WTC11 (cell line): ENCODE measurements around the gene UTF1. TPM values are rescaled to one million over a fixed set of nuclear protein-coding genes. Genes with fewer than 3 reads are reported as not detected.

Experiments
- ATAC-seq: fragments of 200-7000 bp; cut with Tn5 transposase; 2 replicates; pipeline ENCODE4 v1.10.0; 2021; ENCODE audit warnings: mild to moderate bottlenecking, moderate library complexity
- CTCF ChIA-PET: fragments of 300-600 bp; sonication (Branson Sonifier 250); formaldehyde crosslinking; loops from one replicate; lab custom pipeline; 2021; ENCODE audit warnings: antibody characterized with exemption; lab: Charles Lee
- POLR2A ChIA-PET: fragments of 350-600 bp; sonication (Branson Sonifier 250); formaldehyde crosslinking; loops from one replicate; lab custom pipeline; 2021; ENCODE audit warnings: antibody characterized with exemption; lab: Charles Lee
- DNase-seq: peaks from one replicate; pipeline ENCODE4 v3.0.0; 2021; ENCODE audit warnings: low spot score
- H3K27ac Mint-ChIP-seq: 2 replicates; pipeline ENCODE4 v1.8.0; 2021; ENCODE audit warnings: mixed read lengths
- H3K27me3 Mint-ChIP-seq: 2 replicates; pipeline ENCODE4 v1.8.0; 2021; ENCODE audit warnings: low read depth, mild to moderate bottlenecking, moderate library complexity, mixed read lengths
- H3K36me3 Mint-ChIP-seq: 2 replicates; pipeline ENCODE4 v1.8.0; 2021; ENCODE audit warnings: mixed read lengths
- H3K4me1 Mint-ChIP-seq: 2 replicates; pipeline ENCODE4 v1.8.0; 2022; ENCODE audit warnings: mixed read lengths
- H3K4me3 Mint-ChIP-seq: 2 replicates; pipeline ENCODE4 v1.8.0; 2021; ENCODE audit warnings: mild to moderate bottlenecking, moderate library complexity, mixed read lengths
- H3K9me3 Mint-ChIP-seq: 2 replicates; pipeline ENCODE4 v1.8.0; 2021; ENCODE audit warnings: mixed read lengths
- E2F4 ChIP-seq: sonication (generic); formaldehyde crosslinking; IDR thresholded peaks from 2 replicates; pipeline ENCODE4 v1.8.1; 2022; ENCODE audit warnings: low read depth, mild to moderate bottlenecking, moderate library complexity, missing genetic modification reagents, borderline replicate concordance
- FOXK1 ChIP-seq: sonication (generic); formaldehyde crosslinking; IDR thresholded peaks from 2 replicates; pipeline ENCODE4 v1.8.0; 2022; ENCODE audit warnings: mild to moderate bottlenecking, moderate library complexity, missing genetic modification reagents
- FOXP4 ChIP-seq: sonication (generic); formaldehyde crosslinking; IDR thresholded peaks from 2 replicates; pipeline ENCODE4 v1.8.0; 2022; ENCODE audit warnings: mild to moderate bottlenecking, missing genetic modification reagents
- HMGA2 ChIP-seq: fragments of 250-450 bp; sonication (Bioruptor Pico); IDR thresholded peaks from 2 replicates; pipeline ENCODE4 v1.4.0; 2021; ENCODE audit warnings: mild to moderate bottlenecking, moderate library complexity
- IRF2 ChIP-seq: sonication (generic); formaldehyde crosslinking; IDR thresholded peaks from 2 replicates; pipeline ENCODE4 v1.8.0; 2022; ENCODE audit warnings: low read depth, missing genetic modification reagents, borderline replicate concordance
- MYBL2 ChIP-seq: sonication (generic); formaldehyde crosslinking; IDR thresholded peaks from 2 replicates; pipeline ENCODE4 v1.8.1; 2023; ENCODE audit warnings: mild to moderate bottlenecking, moderate library complexity, missing genetic modification reagents
- SMAD3 ChIP-seq: sonication (generic); formaldehyde crosslinking; IDR thresholded peaks from 2 replicates; pipeline ENCODE4 v1.8.0; 2022; ENCODE audit warnings: missing genetic modification reagents, mild to moderate bottlenecking, borderline replicate concordance
- TEAD1 ChIP-seq: sonication (generic); formaldehyde crosslinking; IDR thresholded peaks from 2 replicates; pipeline ENCODE4 v1.8.0; 2022; ENCODE audit warnings: mild to moderate bottlenecking, missing genetic modification reagents
- ZNF396 ChIP-seq: fragments of 250-450 bp; sonication (Bioruptor Pico); IDR thresholded peaks from 2 replicates; pipeline ENCODE4 v1.8.0; 2021; ENCODE audit warnings: mild to moderate bottlenecking, moderate library complexity, borderline replicate concordance
- ZNF425 ChIP-seq: fragments of 250-450 bp; sonication (Bioruptor Pico); conservative IDR thresholded peaks from 2 replicates; pipeline ENCODE4 v1.9.0; 2021; ENCODE audit warnings: mild to moderate bottlenecking
- ZNF532 ChIP-seq: fragments of 250-450 bp; sonication (Bioruptor Pico); IDR thresholded peaks from 2 replicates; pipeline ENCODE4 v1.9.0; 2021; ENCODE audit warnings: mild to moderate bottlenecking, borderline replicate concordance
- ZSCAN18 ChIP-seq: fragments of 250-450 bp; sonication (Bioruptor Pico); IDR thresholded peaks from 2 replicates; pipeline ENCODE4 v2.1.2; 2022; ENCODE audit warnings: mild to moderate bottlenecking, moderate library complexity
- total RNA-seq: library from RNA; stranded (reverse); gene quantifications from 3 replicates; pipeline ENCODE4 v1.2.3, GENCODE V29; 2021

UTF1 gene
- total RNA-seq, 1 experiment from 2014 or later = 196 TPM

GRCh38 chr10:133189256-133189655 is 40.8 kb upstream of the UTF1 start:
- peaks cover 12% of the 10 kb centered on the region for H3K27me3 Mint-ChIP-seq
- ATAC-seq (no peak), DNase-seq (no peak)
- H3K9me3 Mint-ChIP-seq = peaks cover 26% of the 10 kb centered on the region
- no peak overlapping the region for H3K4me3 Mint-ChIP-seq
- H3K27ac Mint-ChIP-seq = no peak overlapping the region
- H3K4me1 Mint-ChIP-seq = no peaks in the 10 kb centered on the region
- POLR2A ChIA-PET = interaction anchor here (0.6 kb wide), 1 partner anchor 29 kb away, joined by 3 read pairs; no protein-coding TSS in a partner anchor
- CTCF ChIA-PET = no interaction called here
- peaks cover 36% of the 10 kb centered on the region for H3K36me3 Mint-ChIP-seq
- TF ChIP-seq IRF2 (CRISPR knock-in tag) = no peak
- no peak for TF ChIP-seq ZSCAN18
- TF ChIP-seq MYBL2 (CRISPR knock-in tag) = no peak

- no peak overlapping the region for H3K4me3 Mint-ChIP-seq
- peaks cover 32% of the 10 kb centered on the region for H3K36me3 Mint-ChIP-seq
- DNase-seq = no peak
- H3K4me1 Mint-ChIP-seq = no peaks in the 10 kb centered on the region
- TF ChIP-seq SMAD3 = no peak
- TF ChIP-seq ZNF532 (CRISPR knock-in tag) = no peak
- no peak for TF ChIP-seq ZNF396
- TF ChIP-seq FOXK1 (CRISPR knock-in tag) = no peak
- TF ChIP-seq E2F4 (CRISPR knock-in tag) = no peak
- no peak for TF ChIP-seq TEAD1 (CRISPR knock-in tag)
- TF ChIP-seq ZNF425 (CRISPR knock-in tag) = no peak
- no peak for TF ChIP-seq HMGA2 (CRISPR knock-in tag)
- ChIA-PET POLR2A (interaction anchor here (0.6 kb wide), 1 partner anchor 28 kb away, joined by 3 read pairs; no protein-coding TSS in a partner anchor), CTCF (no interaction called here)
- no peak for ATAC-seq
- H3K27ac Mint-ChIP-seq = no peak overlapping the region
- H3K27me3 Mint-ChIP-seq = peaks cover 12% of the 10 kb centered on the region
- peaks cover 26% of the 10 kb centered on the region for H3K9me3 Mint-ChIP-seq
Observed at GRCh38 chr10:133189726-133190125, 40.3 kb upstream of the UTF1 start.

- ATAC-seq (no peak), DNase-seq (no peak)
- ChIA-PET CTCF (no interaction called here), POLR2A (interaction anchor here (0.6 kb wide), 1 partner anchor 28 kb away, joined by 3 read pairs; no protein-coding TSS in a partner anchor)
- H3K27me3 Mint-ChIP-seq = peaks cover 12% of the 10 kb centered on the region
- H3K4me3 Mint-ChIP-seq = no peak overlapping the region
- no peak overlapping the region for H3K27ac Mint-ChIP-seq
- H3K36me3 Mint-ChIP-seq = peaks cover 30% of the 10 kb centered on the region
- no peaks in the 10 kb centered on the region for H3K4me1 Mint-ChIP-seq
- H3K9me3 Mint-ChIP-seq = peaks cover 28% of the 10 kb centered on the region
- TF ChIP-seq ZNF532 (CRISPR knock-in tag) (no peak), FOXP4 (CRISPR knock-in tag) (no peak)
Observed at GRCh38 chr10:133190225-133190624, 39.8 kb upstream of the UTF1 start.
